Upper lobe of left lung (tissue), 6 donors: ENCODE measurements around the gene EFHC2. TPM values are rescaled to one million over a fixed set of nuclear protein-coding genes. Genes with fewer than 3 reads are reported as not detected.

Experiments
- ATAC-seq, 2 donors: fragments of 200-7000 bp; cut with Tn5 transposase; one replicate each; pipeline ENCODE4 v1.9.1; 2022; ENCODE audit warnings: mild to moderate bottlenecking in 2 of 2, moderate library complexity in 2 of 2; ENCODE audit not compliant: low FRiP score in 2 of 2
- DNase-seq, 2 donors: peaks; one replicate each; pipeline ENCODE4 v3.0.0-alpha.2; 2019 to 2020
- H3K27ac ChIP-seq, 4 donors: fragments of 200-600 bp; sonication (generic); one replicate each; pipeline ENCODE4 v1.5.1; 2016 to 2019
- H3K27me3 ChIP-seq, 4 donors: fragments of 200-600 bp; sonication (generic); one replicate each; pipeline ENCODE4 v1.5.1; 2017 to 2019
- H3K36me3 ChIP-seq, 4 donors: fragments of 200-600 bp; sonication (generic); one replicate each; pipeline ENCODE4 v1.5.1; 2016 to 2019
- H3K4me1 ChIP-seq, 4 donors: fragments of 200-600 bp; sonication (generic); one replicate each; pipeline ENCODE4 v1.5.1; 2018 to 2019
- H3K4me3 ChIP-seq, 4 donors: fragments of 200-600 bp; sonication (generic); one replicate each; pipeline ENCODE4 v1.5.1; 2017 to 2019; ENCODE audit warnings: mild to moderate bottlenecking in 2 of 4, moderate library complexity in 1 of 4
- H3K9me3 ChIP-seq, 4 donors: fragments of 200-600 bp; sonication (generic); one replicate each; pipeline ENCODE4 v1.5.1; 2018 to 2019
- EP300 ChIP-seq, 4 donors: sonication (generic); formaldehyde crosslinking; IDR thresholded peaks; one replicate each; pipeline ENCODE4 v1.5.1; 2017; ENCODE audit warnings: antibody characterized with exemption in 4 of 4, control low read depth in 2 of 4
- POLR2A ChIP-seq, 4 donors: fragments of 450-650 bp; IDR thresholded peaks; one replicate each; pipeline ENCODE4 v1.5.1; 2016 to 2017; ENCODE audit warnings: antibody characterized with exemption in 4 of 4, mild to moderate bottlenecking in 2 of 4
- POLR2AphosphoS5 ChIP-seq, 2 donors: sonication (generic); formaldehyde crosslinking; IDR thresholded peaks; one replicate each; pipeline ENCODE4 v1.5.1; 2017; ENCODE audit warnings: antibody characterized with exemption in 2 of 2
- WGBS, 2 donors: methylation state at CpG; one replicate each; pipeline ENCODE4 v1.1.5; 2017 to 2018; 5-methylcytosine and 5-hydroxymethylcytosine counted together
- total RNA-seq, 6 donors: library from RNA; depleted of rRNA in 4 of 6; stranded (reverse); fragments of >200 nt in 4 of 6; gene quantifications; one replicate each; pipeline versions ENCODE4 v1.1.0 to v1.2.1, GENCODE V29; 2016 to 2021
- TF ChIP-seq, protein P1 (sequence below), 6 experiments: fragments of 450-650 bp in 4 of 6; fragments of 200-600 bp in 2 of 6; sonication (generic) in 2 of 6; IDR thresholded peaks; one replicate each; pipeline ENCODE4 v1.5.1; 2016 to 2019; ENCODE audit warnings: antibody characterized with exemption in 6 of 6
- donor health status: DM: no; HTN: no; CAD: no; lungs with moderate emphysema.
- donor health status: DM: no; HTN: yes; CAD: no; lungs with severe emphysema.

EFHC2 gene
- total RNA-seq, 6 donors from 2014 or later = 0.31 to 13.0 (median 1.8) TPM

GRCh38 chrX:44244008-44244407, 99.5 kb downstream of the EFHC2 start:
- ATAC-seq (no peak), DNase-seq (no peak)
- WGBS, 2 donors = 21 to 69% methylated on average over 1 of the region's 1 CpG
- H3K4me1 ChIP-seq = no peaks in the 10 kb centered on the region
- H3K4me3 ChIP-seq = no peak overlapping the region
- no peaks in the 10 kb centered on the region for H3K9me3 ChIP-seq
- no peaks in the 10 kb centered on the region for H3K36me3 ChIP-seq
- TF ChIP-seq, protein P1, sequence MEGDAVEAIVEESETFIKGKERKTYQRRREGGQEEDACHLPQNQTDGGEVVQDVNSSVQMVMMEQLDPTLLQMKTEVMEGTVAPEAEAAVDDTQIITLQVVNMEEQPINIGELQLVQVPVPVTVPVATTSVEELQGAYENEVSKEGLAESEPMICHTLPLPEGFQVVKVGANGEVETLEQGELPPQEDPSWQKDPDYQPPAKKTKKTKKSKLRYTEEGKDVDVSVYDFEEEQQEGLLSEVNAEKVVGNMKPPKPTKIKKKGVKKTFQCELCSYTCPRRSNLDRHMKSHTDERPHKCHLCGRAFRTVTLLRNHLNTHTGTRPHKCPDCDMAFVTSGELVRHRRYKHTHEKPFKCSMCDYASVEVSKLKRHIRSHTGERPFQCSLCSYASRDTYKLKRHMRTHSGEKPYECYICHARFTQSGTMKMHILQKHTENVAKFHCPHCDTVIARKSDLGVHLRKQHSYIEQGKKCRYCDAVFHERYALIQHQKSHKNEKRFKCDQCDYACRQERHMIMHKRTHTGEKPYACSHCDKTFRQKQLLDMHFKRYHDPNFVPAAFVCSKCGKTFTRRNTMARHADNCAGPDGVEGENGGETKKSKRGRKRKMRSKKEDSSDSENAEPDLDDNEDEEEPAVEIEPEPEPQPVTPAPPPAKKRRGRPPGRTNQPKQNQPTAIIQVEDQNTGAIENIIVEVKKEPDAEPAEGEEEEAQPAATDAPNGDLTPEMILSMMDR (IDR thresholded peaks at IDR 0.05) = peak in 3 of 6 experiments; percentile 20 to 23 (median 23)
- TF ChIP-seq POLR2AphosphoS5 (IDR thresholded peaks at IDR 0.05) = no peak
- no peak for TF ChIP-seq POLR2A (IDR thresholded peaks at IDR 0.05)
- TF ChIP-seq EP300 (IDR thresholded peaks at IDR 0.05) = no peak
- no peak overlapping the region for H3K27ac ChIP-seq
- no peaks in the 10 kb centered on the region for H3K27me3 ChIP-seq

GRCh38 chrX:44241546-44241945, 101.9 kb downstream of the EFHC2 start:
- DNase-seq = no peak
- Histone ChIP-seq H3K9me3 (no peaks in the 10 kb centered on the region), H3K4me3 (no peak overlapping the region), H3K27me3 (no peaks in the 10 kb centered on the region), H3K36me3 (no peaks in the 10 kb centered on the region), H3K27ac (no peak overlapping the region), H3K4me1 (no peaks in the 10 kb centered on the region)
- ATAC-seq = no peak
- 70 to 73% methylated on average over 4 of the region's 4 CpGs for WGBS, 2 donors
- no peak for TF ChIP-seq POLR2AphosphoS5 (IDR thresholded peaks at IDR 0.05)
- TF ChIP-seq POLR2A (IDR thresholded peaks at IDR 0.05) = no peak
- TF ChIP-seq EP300 (IDR thresholded peaks at IDR 0.05) = no peak
- TF ChIP-seq, protein P1 (IDR thresholded peaks at IDR 0.05) = no peak

GRCh38 chrX:44240036-44240435, 103.4 kb downstream of the EFHC2 start:
- TF ChIP-seq POLR2AphosphoS5 (IDR thresholded peaks at IDR 0.05) (no peak), POLR2A (IDR thresholded peaks at IDR 0.05) (no peak), EP300 (IDR thresholded peaks at IDR 0.05) (no peak)
- TF ChIP-seq, protein P1 (IDR thresholded peaks at IDR 0.05) = no peak
- 75 to 80% methylated on average over 1 of the region's 1 CpG for WGBS, 2 donors

GRCh38 chrX:44239036-44239435, 104.4 kb downstream of the EFHC2 start:
- TF ChIP-seq POLR2A (IDR thresholded peaks at IDR 0.05) (no peak), EP300 (IDR thresholded peaks at IDR 0.05) (no peak), POLR2AphosphoS5 (IDR thresholded peaks at IDR 0.05) (no peak)
- TF ChIP-seq, protein P1 (IDR thresholded peaks at IDR 0.05) = no peak
- DNase-seq (no peak), ATAC-seq (no peak)
- no peaks in the 10 kb centered on the region for H3K4me1 ChIP-seq
- H3K27me3 ChIP-seq = no peaks in the 10 kb centered on the region
- H3K27ac ChIP-seq = no peak overlapping the region
- no peaks in the 10 kb centered on the region for H3K36me3 ChIP-seq
- no peak overlapping the region for H3K4me3 ChIP-seq
- no peaks in the 10 kb centered on the region for H3K9me3 ChIP-seq

More at GRCh38 chrX:44240036-44240435, 103.4 kb downstream of the EFHC2 start:
- ATAC-seq (no peak), DNase-seq (no peak)
- Histone ChIP-seq H3K27ac (no peak overlapping the region), H3K9me3 (no peaks in the 10 kb centered on the region), H3K4me3 (no peak overlapping the region), H3K36me3 (no peaks in the 10 kb centered on the region), H3K4me1 (no peaks in the 10 kb centered on the region), H3K27me3 (no peaks in the 10 kb centered on the region)

DNA sequence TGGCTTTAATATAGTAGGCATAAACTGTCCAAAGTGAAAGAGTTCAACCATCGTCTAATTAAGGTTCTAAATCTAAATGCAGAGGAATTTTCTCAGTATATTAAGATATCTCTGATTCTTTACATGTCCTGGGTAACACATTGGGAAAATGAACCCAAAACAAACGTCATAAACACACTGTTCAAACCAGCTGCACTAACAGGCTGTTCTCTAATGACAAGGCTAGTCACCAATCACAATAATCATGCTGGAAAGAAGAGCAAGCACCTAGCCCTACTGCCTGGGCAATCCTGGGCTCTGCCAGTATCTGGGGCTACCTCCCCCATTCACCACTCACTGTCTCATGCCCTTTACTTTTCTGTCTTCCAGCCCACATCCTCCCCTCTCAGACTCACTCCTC, 107.9 kb downstream of the EFHC2 start:
- 68 to 94% methylated on average over 2 of the region's 2 CpGs for WGBS, 2 donors
- ATAC-seq = no peak
- no peaks in the 10 kb centered on the region for H3K36me3 ChIP-seq
- H3K9me3 ChIP-seq = no peaks in the 10 kb centered on the region
- no peak overlapping the region for H3K4me3 ChIP-seq
- no peaks in the 10 kb centered on the region for H3K27me3 ChIP-seq
- no peak for TF ChIP-seq POLR2A (IDR thresholded peaks at IDR 0.05)
- no peak for TF ChIP-seq EP300 (IDR thresholded peaks at IDR 0.05)
- no peak for TF ChIP-seq POLR2AphosphoS5 (IDR thresholded peaks at IDR 0.05)
- TF ChIP-seq, protein P1 (IDR thresholded peaks at IDR 0.05) = no peak
- DNase-seq = no peak
- no peak overlapping the region for H3K27ac ChIP-seq
- H3K4me1 ChIP-seq = no peaks in the 10 kb centered on the region
